Neural progenitor cell (in vitro differentiated cells): ENCODE measurements around the gene ASTN1.

Experiments
- EZH2phosphoT487 ChIP-seq: fragments of 200-600 bp; sonication (generic); IDR thresholded peaks from 2 replicates; pipeline ENCODE4 v1.6.1; 2017; ENCODE audit warnings: antibody characterized with exemption
- TF ChIP-seq, protein P1 (sequence below): fragments of 200-600 bp; sonication (generic); IDR thresholded peaks from 2 replicates; pipeline ENCODE4 v1.5.1; 2017; ENCODE audit warnings: antibody characterized with exemption, mild to moderate bottlenecking

DNA sequence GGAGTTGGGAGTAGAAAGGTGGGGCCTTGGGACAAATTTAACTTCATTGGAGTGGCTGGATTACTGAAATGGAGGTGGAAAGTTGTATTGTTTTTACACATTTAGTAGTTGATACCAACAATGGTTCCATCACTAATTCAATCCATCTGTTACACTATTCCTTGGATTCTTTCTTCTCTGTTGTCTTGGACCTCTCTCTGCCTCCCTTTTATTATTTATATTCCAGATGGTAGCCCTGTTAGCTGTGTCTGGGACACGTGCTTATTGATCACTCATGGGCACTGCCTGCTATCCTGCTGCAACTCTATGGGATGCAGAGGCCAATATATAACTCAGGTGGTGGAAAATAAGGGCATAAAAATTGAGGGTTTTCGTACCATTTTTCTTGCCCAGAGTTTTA lies 355.2 kb downstream of the ASTN1 start:
- no peak for TF ChIP-seq EZH2phosphoT487
- TF ChIP-seq, protein P1, sequence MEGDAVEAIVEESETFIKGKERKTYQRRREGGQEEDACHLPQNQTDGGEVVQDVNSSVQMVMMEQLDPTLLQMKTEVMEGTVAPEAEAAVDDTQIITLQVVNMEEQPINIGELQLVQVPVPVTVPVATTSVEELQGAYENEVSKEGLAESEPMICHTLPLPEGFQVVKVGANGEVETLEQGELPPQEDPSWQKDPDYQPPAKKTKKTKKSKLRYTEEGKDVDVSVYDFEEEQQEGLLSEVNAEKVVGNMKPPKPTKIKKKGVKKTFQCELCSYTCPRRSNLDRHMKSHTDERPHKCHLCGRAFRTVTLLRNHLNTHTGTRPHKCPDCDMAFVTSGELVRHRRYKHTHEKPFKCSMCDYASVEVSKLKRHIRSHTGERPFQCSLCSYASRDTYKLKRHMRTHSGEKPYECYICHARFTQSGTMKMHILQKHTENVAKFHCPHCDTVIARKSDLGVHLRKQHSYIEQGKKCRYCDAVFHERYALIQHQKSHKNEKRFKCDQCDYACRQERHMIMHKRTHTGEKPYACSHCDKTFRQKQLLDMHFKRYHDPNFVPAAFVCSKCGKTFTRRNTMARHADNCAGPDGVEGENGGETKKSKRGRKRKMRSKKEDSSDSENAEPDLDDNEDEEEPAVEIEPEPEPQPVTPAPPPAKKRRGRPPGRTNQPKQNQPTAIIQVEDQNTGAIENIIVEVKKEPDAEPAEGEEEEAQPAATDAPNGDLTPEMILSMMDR = no peak
